ENCODE measurements around the gene C11orf65. TPM values are rescaled to one million over a fixed set of nuclear protein-coding genes. Genes with fewer than 3 reads are reported as not detected.

The C11orf65 gene
- total and polyA plus RNA-seq, 2 donors (not counting 1 experiment from before 2014, with no cell fraction given), result 0.25 to 1.4 TPM

DNA sequence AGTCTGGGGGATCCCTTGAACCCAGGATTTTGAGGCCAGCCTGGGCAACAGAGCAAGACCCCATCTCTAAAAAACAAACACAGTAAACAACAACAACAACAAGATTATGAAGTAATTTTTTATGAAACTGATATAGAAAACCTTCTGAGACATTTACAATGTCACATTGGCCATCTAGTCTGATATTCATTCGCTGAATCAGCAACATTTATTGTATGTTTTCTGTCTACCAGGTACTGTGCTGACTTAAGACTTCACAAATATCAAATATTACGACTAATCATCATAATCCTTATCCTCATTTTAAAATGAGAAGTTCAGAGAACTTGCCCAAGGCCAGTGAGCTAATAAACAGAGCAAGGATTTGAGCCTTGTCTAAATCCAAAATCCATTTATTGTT is 123.6 kb downstream of the C11orf65 start:
- Mint-ChIP-seq H3K27ac (no peak overlapping the region), H3K4me3 (no peak overlapping the region), H3K27me3 (no peaks in the 10 kb centered on the region), H3K4me1 (no peaks in the 10 kb centered on the region), H3K9me3 (ENCODE audit: insufficient read depth) (no peaks in the 10 kb centered on the region)
- H3K9ac ChIP-seq (ENCODE audit: low read length), result no peak overlapping the region
- no peaks in the 10 kb centered on the region for H4K20me1 ChIP-seq (ENCODE audit: control insufficient read depth, insufficient read depth, low read length, poor library complexity, severe bottlenecking)
- ATAC-seq (ENCODE audit: low read depth) (no peak), DNase-seq (no peak)
- no peaks in the 10 kb centered on the region for H3K27me3 ChIP-seq (replicated peaks in 1 of 4; ENCODE audit: control extremely low read depth in 1 of 4, control insufficient read depth in 3 of 4, insufficient read depth in 4 of 4, low read length in 3 of 4)
- no peak for TF ChIP-seq EZH2 (IDR thresholded peaks at IDR 0.05; ENCODE audit: borderline replicate concordance, insufficient read depth, low read depth, low read length, poor library complexity, severe bottlenecking)
- TF ChIP-seq, protein P1, sequence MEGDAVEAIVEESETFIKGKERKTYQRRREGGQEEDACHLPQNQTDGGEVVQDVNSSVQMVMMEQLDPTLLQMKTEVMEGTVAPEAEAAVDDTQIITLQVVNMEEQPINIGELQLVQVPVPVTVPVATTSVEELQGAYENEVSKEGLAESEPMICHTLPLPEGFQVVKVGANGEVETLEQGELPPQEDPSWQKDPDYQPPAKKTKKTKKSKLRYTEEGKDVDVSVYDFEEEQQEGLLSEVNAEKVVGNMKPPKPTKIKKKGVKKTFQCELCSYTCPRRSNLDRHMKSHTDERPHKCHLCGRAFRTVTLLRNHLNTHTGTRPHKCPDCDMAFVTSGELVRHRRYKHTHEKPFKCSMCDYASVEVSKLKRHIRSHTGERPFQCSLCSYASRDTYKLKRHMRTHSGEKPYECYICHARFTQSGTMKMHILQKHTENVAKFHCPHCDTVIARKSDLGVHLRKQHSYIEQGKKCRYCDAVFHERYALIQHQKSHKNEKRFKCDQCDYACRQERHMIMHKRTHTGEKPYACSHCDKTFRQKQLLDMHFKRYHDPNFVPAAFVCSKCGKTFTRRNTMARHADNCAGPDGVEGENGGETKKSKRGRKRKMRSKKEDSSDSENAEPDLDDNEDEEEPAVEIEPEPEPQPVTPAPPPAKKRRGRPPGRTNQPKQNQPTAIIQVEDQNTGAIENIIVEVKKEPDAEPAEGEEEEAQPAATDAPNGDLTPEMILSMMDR (IDR thresholded peaks at IDR 0.05), result no peak
- peaks cover 7 to 24% of the 10 kb centered on the region in 2 experiments for H3K36me3 ChIP-seq (replicated peaks in 1 of 2; ENCODE audit: control extremely low read depth in 1 of 2, control insufficient read depth in 1 of 2, extremely low read depth in 1 of 2, insufficient read depth in 2 of 2, low read length in 1 of 2)
- H3K27ac ChIP-seq (ENCODE audit: low read length in 2 of 2), result no peak overlapping the region
- no CpG with 5 or more reads among the region's 2 CpGs for WGBS (ENCODE audit: insufficient coverage)
- ChIA-PET POLR2A (no interaction called here), CTCF (interaction anchor here (2.3 kb wide), 1 partner anchor 305 kb away, joined by 5 read pairs; no protein-coding TSS in a partner anchor)
- no peaks in the 10 kb centered on the region for H3K4me1 ChIP-seq (ENCODE audit: control insufficient read depth in 2 of 2, insufficient read depth in 2 of 2, low read length in 2 of 2)
- no peaks in the 10 kb centered on the region for H3K79me2 ChIP-seq (ENCODE audit: control insufficient read depth, insufficient read depth, low read length)
- intact Hi-C loops (cut with micrococcal nuclease), result loop anchor here (10.0 kb wide), 1 partner anchor 301 kb away; no protein-coding TSS in a partner anchor
- H3K4me3 ChIP-seq (ENCODE audit: control extremely low read depth in 1 of 5, extremely low read depth in 1 of 5, insufficient read depth in 1 of 5, low read depth in 2 of 5, low read length in 4 of 5), result no peak overlapping the region
- no peak overlapping the region for H3K4me2 ChIP-seq (replicated peaks; ENCODE audit: low read depth, low read length, poor library complexity, severe bottlenecking)
- H3K9me3 ChIP-seq (ENCODE audit: control extremely low read depth in 1 of 3, control insufficient read depth in 2 of 3, insufficient read depth in 1 of 3, low read length in 2 of 3), result no peaks in the 10 kb centered on the region
- H2AFZ ChIP-seq (ENCODE audit: insufficient read depth, low read depth, low read length, poor library complexity, severe bottlenecking), result no peak overlapping the region

DNA sequence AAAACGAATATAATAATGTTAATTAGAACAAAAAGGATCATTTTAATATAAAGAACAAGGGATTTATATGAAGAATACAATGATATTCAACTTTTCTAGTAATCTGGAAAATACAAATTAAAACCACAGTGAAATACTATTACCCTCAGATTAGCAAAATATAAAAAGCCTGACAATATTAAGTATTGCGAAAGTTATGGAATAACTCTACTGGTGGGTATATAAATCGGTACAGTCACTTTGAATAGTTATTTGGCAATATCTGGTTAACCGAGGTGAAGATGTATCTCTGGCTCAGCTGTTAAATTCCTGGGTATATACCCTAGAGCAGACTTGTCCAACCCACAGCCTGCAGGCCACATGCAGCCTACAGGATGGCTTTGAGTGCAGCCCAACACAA is 125.7 kb downstream of the C11orf65 start:
- Histone ChIP-seq H3K36me3 (replicated peaks in 1 of 2; ENCODE audit: control extremely low read depth in 1 of 2, control insufficient read depth in 1 of 2, extremely low read depth in 1 of 2, insufficient read depth in 2 of 2, low read length in 1 of 2) (peaks cover 7 to 17% of the 10 kb centered on the region in 2 experiments), H3K9me3 (ENCODE audit: control extremely low read depth in 1 of 3, control insufficient read depth in 2 of 3, insufficient read depth in 1 of 3, low read length in 2 of 3) (no peaks in the 10 kb centered on the region), H3K4me3 (ENCODE audit: control extremely low read depth in 1 of 5, extremely low read depth in 1 of 5, insufficient read depth in 1 of 5, low read depth in 2 of 5, low read length in 4 of 5) (no peak overlapping the region), H3K27me3 (replicated peaks in 1 of 4; ENCODE audit: control extremely low read depth in 1 of 4, control insufficient read depth in 3 of 4, insufficient read depth in 4 of 4, low read length in 3 of 4) (no peaks in the 10 kb centered on the region), H3K27ac (ENCODE audit: low read length in 2 of 2) (no peak overlapping the region), H4K20me1 (ENCODE audit: control insufficient read depth, insufficient read depth, low read length, poor library complexity, severe bottlenecking) (no peaks in the 10 kb centered on the region), H3K4me1 (ENCODE audit: control insufficient read depth in 2 of 2, insufficient read depth in 2 of 2, low read length in 2 of 2) (no peaks in the 10 kb centered on the region), H3K79me2 (ENCODE audit: control insufficient read depth, insufficient read depth, low read length) (no peaks in the 10 kb centered on the region), H3K9ac (ENCODE audit: low read length) (no peak overlapping the region), H3K4me2 (replicated peaks; ENCODE audit: low read depth, low read length, poor library complexity, severe bottlenecking) (no peak overlapping the region), H2AFZ (ENCODE audit: insufficient read depth, low read depth, low read length, poor library complexity, severe bottlenecking) (no peak overlapping the region)
- Mint-ChIP-seq H3K4me1 (no peaks in the 10 kb centered on the region), H3K27ac (no peak overlapping the region), H3K9me3 (ENCODE audit: insufficient read depth) (no peaks in the 10 kb centered on the region), H3K4me3 (no peak overlapping the region), H3K27me3 (no peaks in the 10 kb centered on the region)
- TF ChIP-seq, protein P1 (IDR thresholded peaks at IDR 0.05), result no peak
- TF ChIP-seq EZH2 (IDR thresholded peaks at IDR 0.05; ENCODE audit: borderline replicate concordance, insufficient read depth, low read depth, low read length, poor library complexity, severe bottlenecking), result no peak
- ChIA-PET CTCF (no interaction called here), POLR2A (no interaction called here)
- intact Hi-C loops (cut with micrococcal nuclease), result loop anchor here (10.0 kb wide), 1 partner anchor 303 kb away; no protein-coding TSS in a partner anchor
- DNase-seq (no peak), ATAC-seq (ENCODE audit: low read depth) (no peak)
- WGBS (ENCODE audit: insufficient coverage), result 100% methylated on average over 1 of the region's 4 CpGs
